HEK293T (cell line): ENCODE data around the gene GPR142.

Experiments used
- BHLHE40 ChIP-seq: fragments of 450-650 bp; IDR thresholded peaks from 2 replicates; pipeline ENCODE4 v1.6.1; 2016; ENCODE audit warnings: mild to moderate bottlenecking, moderate library complexity, borderline replicate concordance
- ELF4 ChIP-seq: fragments of 450-650 bp; IDR thresholded peaks from 2 replicates; pipeline ENCODE4 v1.6.1; 2017; ENCODE audit warnings: antibody characterized with exemption
- FOXK2 ChIP-seq: fragments of 450-650 bp; IDR thresholded peaks from 2 replicates; pipeline ENCODE4 v1.6.1; 2016; ENCODE audit warnings: mild to moderate bottlenecking
- NFRKB ChIP-seq: fragments of 450-650 bp; IDR thresholded peaks from 2 replicates; pipeline ENCODE4 v1.6.1; 2016; ENCODE audit warnings: mild to moderate bottlenecking, moderate library complexity
- SP1 ChIP-seq: fragments of 450-650 bp; IDR thresholded peaks from 2 replicates; pipeline ENCODE4 v1.6.1; 2017
- SUZ12 ChIP-seq: fragments of 450-650 bp; IDR thresholded peaks from 2 replicates; pipeline ENCODE4 v1.6.1; 2016; ENCODE audit warnings: mild to moderate bottlenecking

DNA sequence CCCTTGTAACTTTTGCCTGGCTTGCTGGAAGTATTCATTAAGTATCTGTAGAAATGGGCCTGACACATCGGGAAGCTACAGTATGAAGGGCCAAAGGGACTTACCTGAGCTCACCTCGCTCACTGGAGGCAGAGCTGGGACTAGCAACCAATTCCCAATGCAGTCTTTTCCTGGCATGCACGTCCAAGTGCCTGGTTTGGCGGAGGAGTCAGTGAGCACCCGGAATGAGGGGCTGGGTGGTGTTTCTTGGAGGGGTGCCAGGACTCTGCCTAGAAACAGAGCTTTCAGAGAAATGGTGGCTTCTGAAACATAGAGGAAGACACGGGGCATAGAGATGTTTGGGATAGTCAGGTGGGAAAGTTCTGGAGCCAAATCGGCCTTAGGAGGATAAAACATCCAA, 46.2 kb downstream of the GPR142 start:
- TF ChIP-seq BHLHE40 (no peak), SP1 (no peak), FOXK2 (no peak), ELF4 (no peak), NFRKB (no peak), SUZ12 (no peak)
